K562 (cell line): ENCODE data around the gene CLIC1. TPM values are rescaled to one million over a fixed set of nuclear protein-coding genes. Genes with fewer than 3 reads are reported as not detected.
A peak's percentile ranks its signal among the peaks of the same experiment; 100 is the strongest.

Experiments
- ATAC-seq: fragments of 200-7000 bp; cut with Tn5 transposase; 3 replicates; pipeline ENCODE4 v1.9.1; 2020; ENCODE audit warnings: moderate library complexity
- BruUV-seq: library from RNA; stranded (reverse); fragments of 400-500 nt; replicated peaks from 2 replicates; lab custom pipeline; 2021; lab: Mats Ljungman, UMichigan
- CTCF ChIA-PET: fragments of 300-600 bp; formaldehyde crosslinking; extraction: SDS; loops from one replicate; lab custom pipeline; 2021; ENCODE audit warnings: low intra/inter-chr PET ratio; lab: Yijun Ruan, JAX
- POLR2A ChIA-PET: fragments of 300-600, 350-650 bp; sonication (Branson Sonifier 250); formaldehyde crosslinking; extraction: SDS; loops from one replicate; lab custom pipeline; 2021; ENCODE audit warnings: antibody characterized with exemption, inconsistent platforms; lab: Yijun Ruan, JAX
- DNase-seq, 4 experiments: peaks; one replicate each; pipeline versions ENCODE4 v3.0.0 to v3.0.0-alpha.2; 2011 to 2018; ENCODE audit warnings: low spot score in 3 of 4, mixed read lengths in 3 of 4; ENCODE audit errors: extremely low read depth in 1 of 4
- FAIRE-seq: peaks from 2 replicates; lab custom pipeline; 2011; peaks lifted over from hg19 to GRCh38; lab: Jason Lieb, UNC
- H2AFZ ChIP-seq: 2 replicates; pipeline ENCODE4 v1.6.0; 2011; ENCODE audit warnings: low read depth, low read length, control low read depth, inconsistent platforms
- H3K27ac ChIP-seq: fragments of 200-600 bp; 3 replicates; pipeline ENCODE4 v1.8.0; 2011; ENCODE audit warnings: low read depth, mild to moderate bottlenecking, control low read depth, inconsistent platforms, low read length, moderate library complexity, mixed read lengths; ENCODE audit errors: extremely low read depth
- H3K27me3 ChIP-seq, 2 experiments: fragments of 300-600 bp in 1 of 2; 2 replicates in 1 of 2; 3 replicates in 1 of 2; pipeline versions ENCODE4 v1.6.0 to v1.8.0; 2011; ENCODE audit warnings: inconsistent platforms in 2 of 2, low read length in 2 of 2, mild to moderate bottlenecking in 1 of 2, mixed read lengths in 1 of 2, moderate library complexity in 1 of 2; ENCODE audit not compliant: control insufficient read depth in 2 of 2, insufficient read depth in 2 of 2
- H3K36me3 ChIP-seq: fragments of 300-600 bp; 3 replicates; pipeline ENCODE4 v1.8.0; 2011; ENCODE audit warnings: mild to moderate bottlenecking, low read length, inconsistent platforms; ENCODE audit not compliant: control insufficient read depth, insufficient read depth
- H3K4me1 ChIP-seq, 2 experiments: fragments of 200-600 bp in 1 of 2; replicated peaks in 1 of 2; 2 replicates in 1 of 2; 3 replicates in 1 of 2; pipeline versions ENCODE4 v1.5.1 to v1.8.0; 2011; ENCODE audit warnings: inconsistent platforms in 2 of 2, low read length in 2 of 2, mild to moderate bottlenecking in 1 of 2, mixed read lengths in 1 of 2, moderate library complexity in 1 of 2; ENCODE audit not compliant: control insufficient read depth in 2 of 2, insufficient read depth in 2 of 2
- H3K4me2 ChIP-seq: 2 replicates; pipeline ENCODE4 v1.6.1; 2011; ENCODE audit warnings: low read length, control low read depth, inconsistent platforms, mixed read lengths; ENCODE audit not compliant: insufficient read depth
- H3K4me3 ChIP-seq: fragments of 200-600 bp; sonication (generic), shearing (Covaris generic); 2 replicates; pipeline ENCODE4 v1.5.1; 2016; ENCODE audit warnings: control low read depth, inconsistent platforms
- H3K79me2 ChIP-seq: fragments of 200-600 bp; 3 replicates; pipeline ENCODE4 v1.8.0; 2011; ENCODE audit warnings: low read length, inconsistent platforms; ENCODE audit not compliant: control insufficient read depth, insufficient read depth
- H3K9ac ChIP-seq, 2 experiments: 2 replicates each; pipeline versions ENCODE4 v1.6.0 to v1.6.1; 2011; ENCODE audit warnings: low read depth in 2 of 2, low read length in 2 of 2, control low read depth in 1 of 2, inconsistent platforms in 1 of 2, mild to moderate bottlenecking in 1 of 2, mixed read lengths in 1 of 2; ENCODE audit not compliant: insufficient read depth in 1 of 2
- H3K9me1 ChIP-seq: one replicate; pipeline ENCODE4 v1.6.0; 2011; ENCODE audit warnings: inconsistent platforms, mild to moderate bottlenecking, low read length, moderate library complexity; ENCODE audit not compliant: control insufficient read depth, insufficient read depth
- H3K9me3 ChIP-seq: replicated peaks from 2 replicates; pipeline ENCODE4 v1.5.1; 2011; ENCODE audit warnings: low read depth, low read length, inconsistent platforms; ENCODE audit not compliant: control insufficient read depth, insufficient read depth
- H4K20me1 ChIP-seq: replicated peaks from 2 replicates; pipeline ENCODE4 v1.6.1; 2011; ENCODE audit warnings: low read length, inconsistent platforms, mixed read lengths; ENCODE audit not compliant: control insufficient read depth, insufficient read depth
- ATF1 ChIP-seq, 2 experiments: fragments of 450-650 bp in 1 of 2; IDR thresholded peaks; 2 replicates each; pipeline ENCODE4 v1.6.1; 2016; ENCODE audit warnings: missing compliant biosample characterization in 1 of 2, missing genetic modification characterization in 1 of 2
- CHD2 ChIP-seq: IDR thresholded peaks from 2 replicates; pipeline ENCODE4 v1.6.1; 2011; ENCODE audit warnings: low read depth, low read length
- MLX ChIP-seq, 2 experiments: fragments of 450-650 bp in 1 of 2; sonication (generic) in 1 of 2; formaldehyde crosslinking; conservative IDR thresholded peaks; 2 replicates each; pipeline versions ENCODE4 v1.4.0 to v1.8.1; 2020 to 2022; ENCODE audit warnings: mild to moderate bottlenecking in 1 of 2, missing genetic modification reagents in 1 of 2
- XRCC5 ChIP-seq: fragments of 200-400 bp; formaldehyde crosslinking; IDR thresholded peaks from 2 replicates; pipeline ENCODE4 v1.6.1; 2017; ENCODE audit warnings: low read depth, mild to moderate bottlenecking, low read length
- ZBTB9 ChIP-seq: fragments of 450-650 bp; formaldehyde crosslinking; IDR thresholded peaks from 2 replicates; pipeline ENCODE4 v1.4.0; 2020; ENCODE audit warnings: mild to moderate bottlenecking, moderate library complexity
- ZNF318 ChIP-seq, 2 experiments: fragments of 450-650 bp; IDR thresholded peaks; 2 replicates each; pipeline ENCODE4 v1.6.1; 2016; ENCODE audit warnings: mild to moderate bottlenecking in 2 of 2, borderline replicate concordance in 1 of 2, low read depth in 1 of 2, moderate library complexity in 1 of 2
- ZNF586 ChIP-seq: fragments of 450-650 bp; formaldehyde crosslinking; conservative IDR thresholded peaks from 2 replicates; pipeline ENCODE4 v1.4.0; 2020; ENCODE audit warnings: mild to moderate bottlenecking, moderate library complexity
- WGBS: fragments of 100-300 bp; shearing (Covaris generic); methylation state at CpG from one replicate; pipeline ENCODE4 v1.1.6; 2016; ENCODE audit warnings: low coverage, mixed read lengths; ENCODE audit not compliant: insufficient coverage; ENCODE audit errors: missing lambda C conversion rate; 5-methylcytosine and 5-hydroxymethylcytosine counted together
- in situ Hi-C: fragments of 300-500 bp; cut with MboI; formaldehyde crosslinking; loops from 4 replicates; pipeline ENCODE4 v1.15.0; 2018; ENCODE audit warnings: inconsistent platforms, mixed read lengths
- intact Hi-C: fragments of 100-400 bp; cut with micrococcal nuclease; formaldehyde crosslinking; loops from 2 replicates; pipeline ENCODE4 v1.14.2; 2022
- polyA plus RNA-seq, 8 experiments: library from polyadenylated mRNA; depleted of rRNA in 4 of 8; stranded (reverse) in 5 of 8; unstranded in 3 of 8; fragments of >200 nt; fragmentation: Nextera tagmentation in 2 of 8; fragmentation: Illumina TruSeq in 1 of 8; extraction: Ambion mirVana in 2 of 8; extraction: Trizol in 1 of 8; gene quantifications; 2 replicates each; pipeline versions ENCODE4 v1.2.1 to v1.2.3, GENCODE V29; 2011 to 2014; ENCODE audit warnings: inconsistent platforms in 1 of 8, missing spikeins in 1 of 8
- total RNA-seq, 7 experiments: library from RNA; depleted of rRNA in 6 of 7; stranded (reverse); fragments of >200 nt in 6 of 7; fragmentation: Illumina TruSeq in 2 of 7; extraction: Trizol in 2 of 7; gene quantifications; 2 replicates each; pipeline versions ENCODE4 v1.2.1 to v1.2.3, GENCODE V29; 2011 to 2021; ENCODE audit warnings: low replicate concordance in 1 of 7

Gene CLIC1
- total and polyA plus RNA-seq, 9 of the 15 experiments (the other 6 are each of a cell fraction or from before 2014, with no cell fraction given) = 1,267 to 2,419 (median 1,808) TPM

- TF ChIP-seq ZBTB9 (peak; percentile 19; the same call in 1 of the 2 replicates), ATF1 (CRISPR knock-in tag; IDR thresholded peaks at IDR 0.05) (no peak), ATF1 (tag; IDR thresholded peaks at IDR 0.05) (peak; percentile 82; the same call in 1 of the 2 replicates), CHD2 (peak; percentile 68)
- TF ChIP-seq, all 486 proteins: peak for 119
These were observed 1.4 kb downstream of the CLIC1 start (continued) for GRCh38 chr6:31734821-31735406.

GRCh38 chr6:31734247-31734820 is 2.0 kb downstream of the CLIC1 start:
- peaks cover 43 to 58% of the 10 kb centered on the region in 2 experiments for H3K4me1 ChIP-seq
- peaks cover 56% of the 10 kb centered on the region for H3K36me3 ChIP-seq
- peak overlapping the region; percentile 95 for H3K27ac ChIP-seq
- H3K79me2 ChIP-seq = peaks cover 77% of the 10 kb centered on the region
- no peaks in the 10 kb centered on the region for H3K9me3 ChIP-seq
- peak overlapping the region; percentile 77 for H3K4me3 ChIP-seq
- FAIRE-seq (no peak), DNase-seq (no peak), ATAC-seq (no peak)
- peaks cover 24% of the 10 kb centered on the region for H4K20me1 ChIP-seq
- 0% methylated on average over 2 of the region's 2 CpGs for WGBS
- H2AFZ ChIP-seq = no peak overlapping the region
- peak overlapping the region; percentile 100 for H3K4me2 ChIP-seq
- H3K27me3 ChIP-seq = no peaks in the 10 kb centered on the region
- intact Hi-C loops = loop anchor here (2.0 to 10.0 kb wide), 3 partner anchors 44 to 240 kb away; partner anchors contain the start of genes DXO and VARS1
- H3K9ac ChIP-seq = peak overlapping the region; percentile 99
- ChIA-PET POLR2A (interaction anchor here (0.6 to 13.1 kb wide), 14 partner anchors 9 to 217 kb away, joined by 3 to 236 read pairs (median 6); partner anchors contain the start of genes ABHD16A, BAG6, C6orf47 and CSNK2B), CTCF (no interaction called here)
- BruUV-seq = no TSS peak
- in situ Hi-C loops = no loop called here
- no peaks in the 10 kb centered on the region for H3K9me1 ChIP-seq
- TF ChIP-seq XRCC5 = peak; percentile 63; the same call in 1 of the 2 replicates
- TF ChIP-seq MLX (CRISPR knock-in tag; conservative IDR thresholded peaks at IDR 0.05) = 0 out of 4 replicates have a peak, but pooled peaks of 1 of the 2 experiments have one; percentile 19
- no peak for TF ChIP-seq ZNF318 (IDR thresholded peaks at IDR 0.05; ENCODE audit: borderline replicate concordance in 1 of 2, low read depth in 1 of 2)
- 0 out of 2 replicates have a peak, but pooled peaks have one; percentile 5 for TF ChIP-seq ZNF586 (CRISPR knock-in tag)
